ENCODE measurements around the gene CCDC120.

CCDC120 gene

GRCh38 chrX:49064303-49064702 lies 5.5 kb downstream of the CCDC120 start:
- no peak overlapping the region for H3K9ac ChIP-seq (ENCODE audit: low read length)
- no peaks in the 10 kb centered on the region for H3K79me2 ChIP-seq (ENCODE audit: control insufficient read depth, insufficient read depth, low read length, poor library complexity)
- no peak overlapping the region for H3K23ac ChIP-seq (ENCODE audit: low read length)
- H3K4me3 ChIP-seq (ENCODE audit: low read depth, low read length): no peak overlapping the region
- no peak overlapping the region for H2AFZ ChIP-seq (ENCODE audit: insufficient read depth, low read length, poor library complexity)
- no peak overlapping the region for H2BK5ac ChIP-seq (ENCODE audit: low read depth, low read length, poor library complexity)
- H2BK120ac ChIP-seq (ENCODE audit: insufficient read depth, low read length, poor library complexity): no peak overlapping the region
- H3K27ac ChIP-seq (ENCODE audit: low read depth, low read length): no peak overlapping the region
- no peak overlapping the region for H3K4me2 ChIP-seq (ENCODE audit: low read length)
- H3K4me1 ChIP-seq (ENCODE audit: control insufficient read depth in 1 of 2, insufficient read depth in 2 of 2, low read length in 2 of 2): peaks cover 2 to 4% of the 10 kb centered on the region in 2 experiments
- no peak overlapping the region for H4K91ac ChIP-seq (ENCODE audit: low read depth, low read length)
- no peak overlapping the region for H3K14ac ChIP-seq (ENCODE audit: low read length)
- no peak overlapping the region for H3K4ac ChIP-seq (ENCODE audit: low read depth, low read length)
- H4K12ac ChIP-seq (ENCODE audit: low read depth, low read length): no peak overlapping the region
- no peak overlapping the region for H4K8ac ChIP-seq (ENCODE audit: low read depth, low read length)
- H2AK5ac ChIP-seq (ENCODE audit: low read length): no peak overlapping the region
- no CpG with 5 or more reads among the region's 20 CpGs for WGBS (ENCODE audit: extremely low coverage, insufficient coverage, insufficient read length)
- H3K27me3 ChIP-seq (ENCODE audit: insufficient read depth, low read length): no peaks in the 10 kb centered on the region
- no peaks in the 10 kb centered on the region for H3K9me3 ChIP-seq (ENCODE audit: insufficient read depth, low read depth, low read length)
- H2BK12ac ChIP-seq (ENCODE audit: low read length): no peak overlapping the region
- peaks cover 2% of the 10 kb centered on the region for H3K79me1 ChIP-seq (ENCODE audit: low read length)
- H3K18ac ChIP-seq (ENCODE audit: low read length): no peak overlapping the region
- peaks cover 64 to 69% of the 10 kb centered on the region in 2 experiments for H3K36me3 ChIP-seq (ENCODE audit: control insufficient read depth in 1 of 2, insufficient read depth in 2 of 2, low read length in 2 of 2)
- no peak for DNase-seq

DNA sequence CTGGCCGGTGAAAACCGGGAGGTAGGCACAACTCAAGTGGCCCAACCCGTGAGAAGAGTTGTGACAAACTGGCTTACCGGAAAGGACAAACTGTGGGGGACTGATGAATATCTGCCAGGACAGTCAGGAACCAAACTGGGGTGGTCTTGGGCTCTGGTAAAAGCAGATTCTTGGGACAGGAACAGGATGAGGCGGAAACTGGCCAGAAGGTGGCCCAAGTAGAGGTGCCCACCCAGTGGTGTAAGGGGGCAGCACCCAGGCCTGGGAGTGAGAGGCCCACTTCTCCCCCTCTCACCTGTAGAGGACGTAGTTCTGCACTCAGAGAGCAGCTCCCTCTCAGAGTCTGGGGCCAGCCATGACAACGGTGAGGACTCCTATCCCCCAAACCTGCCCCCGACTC lies 5.9 kb downstream of the CCDC120 start:
- no peak overlapping the region for H3K4me3 ChIP-seq (ENCODE audit: low read depth, low read length)
- no peak overlapping the region for H3K27ac ChIP-seq (ENCODE audit: low read depth, low read length)
- H3K9me3 ChIP-seq (ENCODE audit: insufficient read depth, low read depth, low read length): no peaks in the 10 kb centered on the region
- H2BK120ac ChIP-seq (ENCODE audit: insufficient read depth, low read length, poor library complexity): no peak overlapping the region
- no peak overlapping the region for H3K4ac ChIP-seq (ENCODE audit: low read depth, low read length)
- peaks cover 1 to 4% of the 10 kb centered on the region in 2 experiments for H3K4me1 ChIP-seq (ENCODE audit: control insufficient read depth in 1 of 2, insufficient read depth in 2 of 2, low read length in 2 of 2)
- DNase-seq: no peak
- H3K14ac ChIP-seq (ENCODE audit: low read length): no peak overlapping the region
- H3K36me3 ChIP-seq (ENCODE audit: control insufficient read depth in 1 of 2, insufficient read depth in 2 of 2, low read length in 2 of 2): peaks cover 64 to 69% of the 10 kb centered on the region in 2 experiments
- no peak overlapping the region for H3K18ac ChIP-seq (ENCODE audit: low read length)
- no peak overlapping the region for H4K12ac ChIP-seq (ENCODE audit: low read depth, low read length)
- H3K27me3 ChIP-seq (ENCODE audit: insufficient read depth, low read length): no peaks in the 10 kb centered on the region
- H4K8ac ChIP-seq (ENCODE audit: low read depth, low read length): no peak overlapping the region
- no peak overlapping the region for H2AFZ ChIP-seq (ENCODE audit: insufficient read depth, low read length, poor library complexity)
- H3K23ac ChIP-seq (ENCODE audit: low read length): no peak overlapping the region
- peaks cover under 1% of the 10 kb centered on the region for H3K79me1 ChIP-seq (ENCODE audit: low read length)
- H2BK12ac ChIP-seq (ENCODE audit: low read length): no peak overlapping the region
- no peaks in the 10 kb centered on the region for H3K79me2 ChIP-seq (ENCODE audit: control insufficient read depth, insufficient read depth, low read length, poor library complexity)
- H3K4me2 ChIP-seq (ENCODE audit: low read length): no peak overlapping the region
- no peak overlapping the region for H3K9ac ChIP-seq (ENCODE audit: low read length)
- no peak overlapping the region for H2AK5ac ChIP-seq (ENCODE audit: low read length)
- WGBS (ENCODE audit: extremely low coverage, insufficient coverage, insufficient read length): no CpG with 5 or more reads among the region's 8 CpGs
- H2BK5ac ChIP-seq (ENCODE audit: low read depth, low read length, poor library complexity): no peak overlapping the region
- H4K91ac ChIP-seq (ENCODE audit: low read depth, low read length): no peak overlapping the region

GRCh38 chrX:49066278-49066677 lies 7.5 kb downstream of the CCDC120 start:
- DNase-seq: no peak
- H3K27me3 ChIP-seq (ENCODE audit: insufficient read depth, low read length): no peaks in the 10 kb centered on the region
- H3K79me2 ChIP-seq (ENCODE audit: control insufficient read depth, insufficient read depth, low read length, poor library complexity): no peaks in the 10 kb centered on the region
- no peak overlapping the region for H3K18ac ChIP-seq (ENCODE audit: low read length)
- H3K4me2 ChIP-seq (ENCODE audit: low read length): no peak overlapping the region
- no peak overlapping the region for H3K14ac ChIP-seq (ENCODE audit: low read length)
- H4K8ac ChIP-seq (ENCODE audit: low read depth, low read length): no peak overlapping the region
- H4K91ac ChIP-seq (ENCODE audit: low read depth, low read length): no peak overlapping the region
- no peak overlapping the region for H2AFZ ChIP-seq (ENCODE audit: insufficient read depth, low read length, poor library complexity)
- no peak overlapping the region for H3K4me3 ChIP-seq (ENCODE audit: low read depth, low read length)
- no CpG with 5 or more reads among the region's 2 CpGs for WGBS (ENCODE audit: extremely low coverage, insufficient coverage, insufficient read length)
- H3K9ac ChIP-seq (ENCODE audit: low read length): no peak overlapping the region
- H2BK5ac ChIP-seq (ENCODE audit: low read depth, low read length, poor library complexity): no peak overlapping the region
- H3K79me1 ChIP-seq (ENCODE audit: low read length): no peaks in the 10 kb centered on the region
- no peak overlapping the region for H2AK5ac ChIP-seq (ENCODE audit: low read length)
- no peak overlapping the region for H3K23ac ChIP-seq (ENCODE audit: low read length)
- no peak overlapping the region for H4K12ac ChIP-seq (ENCODE audit: low read depth, low read length)
- H3K4me1 ChIP-seq (ENCODE audit: control insufficient read depth in 1 of 2, insufficient read depth in 2 of 2, low read length in 2 of 2): no peaks in the 10 kb centered on the region
- H2BK12ac ChIP-seq (ENCODE audit: low read length): no peak overlapping the region
- no peak overlapping the region for H2BK120ac ChIP-seq (ENCODE audit: insufficient read depth, low read length, poor library complexity)
- H3K27ac ChIP-seq (ENCODE audit: low read depth, low read length): no peak overlapping the region
- no peaks in the 10 kb centered on the region for H3K9me3 ChIP-seq (ENCODE audit: insufficient read depth, low read depth, low read length)
- H3K36me3 ChIP-seq (ENCODE audit: control insufficient read depth in 1 of 2, insufficient read depth in 2 of 2, low read length in 2 of 2): peaks cover 57 to 66% of the 10 kb centered on the region in 2 experiments
- no peak overlapping the region for H3K4ac ChIP-seq (ENCODE audit: low read depth, low read length)

- no peak overlapping the region for H2BK120ac ChIP-seq (ENCODE audit: insufficient read depth, low read length, poor library complexity)
- H4K91ac ChIP-seq (ENCODE audit: low read depth, low read length): no peak overlapping the region
- H3K23ac ChIP-seq (ENCODE audit: low read length): no peak overlapping the region
- no peak overlapping the region for H3K4me2 ChIP-seq (ENCODE audit: low read length)
- H2BK12ac ChIP-seq (ENCODE audit: low read length): no peak overlapping the region
- no peaks in the 10 kb centered on the region for H3K9me3 ChIP-seq (ENCODE audit: insufficient read depth, low read depth, low read length)
- H3K4ac ChIP-seq (ENCODE audit: low read depth, low read length): no peak overlapping the region
- WGBS (ENCODE audit: extremely low coverage, insufficient coverage, insufficient read length): no CpG with 5 or more reads among the region's 9 CpGs
- no peak overlapping the region for H3K4me3 ChIP-seq (ENCODE audit: low read depth, low read length)
- H3K36me3 ChIP-seq (ENCODE audit: control insufficient read depth in 1 of 2, insufficient read depth in 2 of 2, low read length in 2 of 2): peaks cover 56 to 62% of the 10 kb centered on the region in 2 experiments
- H4K12ac ChIP-seq (ENCODE audit: low read depth, low read length): no peak overlapping the region
- H2AFZ ChIP-seq (ENCODE audit: insufficient read depth, low read length, poor library complexity): no peak overlapping the region
- H3K27ac ChIP-seq (ENCODE audit: low read depth, low read length): no peak overlapping the region
- DNase-seq: no peak
- H3K79me1 ChIP-seq (ENCODE audit: low read length): no peaks in the 10 kb centered on the region
- H3K27me3 ChIP-seq (ENCODE audit: insufficient read depth, low read length): no peaks in the 10 kb centered on the region
- H3K18ac ChIP-seq (ENCODE audit: low read length): no peak overlapping the region
- H2BK5ac ChIP-seq (ENCODE audit: low read depth, low read length, poor library complexity): no peak overlapping the region
- H2AK5ac ChIP-seq (ENCODE audit: low read length): no peak overlapping the region
- no peak overlapping the region for H4K8ac ChIP-seq (ENCODE audit: low read depth, low read length)
- no peaks in the 10 kb centered on the region for H3K79me2 ChIP-seq (ENCODE audit: control insufficient read depth, insufficient read depth, low read length, poor library complexity)
- no peak overlapping the region for H3K9ac ChIP-seq (ENCODE audit: low read length)
- no peak overlapping the region for H3K14ac ChIP-seq (ENCODE audit: low read length)
- no peaks in the 10 kb centered on the region for H3K4me1 ChIP-seq (ENCODE audit: control insufficient read depth in 1 of 2, insufficient read depth in 2 of 2, low read length in 2 of 2)
These were observed 7.9 kb downstream of the CCDC120 start for GRCh38 chrX:49066690-49067089.

All from trophoblast cell (in vitro differentiated cells and primary cell).